ENCODE measurements around the gene STPG1. TPM values are rescaled to one million over a fixed set of nuclear protein-coding genes. Genes with fewer than 3 reads are reported as not detected.
A peak's percentile ranks its signal among the peaks of the same experiment; 100 is the strongest.

The STPG1 gene
- total RNA-seq, 2 experiments from 2014 or later = 1.8 to 2.4 TPM

- ChIA-PET POLR2A (interaction anchor here (8.9 kb wide), 1 partner anchor 94 kb away, joined by 205 read pairs; the partner anchor contains the start of gene RCAN3), CTCF (interaction anchor here (1.2 to 3.4 kb wide), 4 partner anchors 10 to 175 kb away, joined by 3 to 22 read pairs (median 6); no protein-coding TSS in a partner anchor)
- no peak for TF ChIP-seq CTCF (IDR thresholded peaks at IDR 0.05)
- H3K36me3 ChIP-seq (ENCODE audit: insufficient read depth, low read length) = no peaks in the 10 kb centered on the region
- Mint-ChIP-seq H3K36me3 (ENCODE audit: low read depth) (peaks cover 15% of the 10 kb centered on the region), H3K4me1 (ENCODE audit: low read depth) (peaks cover 51% of the 10 kb centered on the region), H3K27ac (no peak overlapping the region), H3K9me3 (peaks cover 2% of the 10 kb centered on the region), H3K27me3 (no peaks in the 10 kb centered on the region), H3K4me3 (peak overlapping the region; percentile 47)
- H3K27me3 ChIP-seq (ENCODE audit: control insufficient read depth in 1 of 2, insufficient read depth in 2 of 2, low read length in 2 of 2) = no peaks in the 10 kb centered on the region
- intact Hi-C loops (cut with DNase I, micrococcal nuclease) = no loop called here
- ATAC-seq (ENCODE audit: poor library complexity) (no peak), DNase-seq (no peak)
- no peak overlapping the region for H3K27ac ChIP-seq (ENCODE audit: low read depth in 1 of 2, low read length in 2 of 2)
- H3K4me3 ChIP-seq (ENCODE audit: low read length) = no peak overlapping the region
- H3K9me3 ChIP-seq (ENCODE audit: control insufficient read depth in 1 of 2, insufficient read depth in 1 of 2, low read length in 2 of 2) = no peaks in the 10 kb centered on the region
- H3K4me1 ChIP-seq (ENCODE audit: insufficient read depth, low read length) = peaks cover 32% of the 10 kb centered on the region
These were observed 1.6 kb downstream of the STPG1 start for GRCh38 chr1:24411963-24412362.

GRCh38 chr1:24410750-24411149, 2.8 kb downstream of the STPG1 start:
- no peak overlapping the region for H3K27ac Mint-ChIP-seq

GRCh38 chr1:24409535-24409934, 4.0 kb downstream of the STPG1 start:
- no peaks in the 10 kb centered on the region for H3K27me3 Mint-ChIP-seq
- intact Hi-C loops (cut with DNase I, micrococcal nuclease) = loop anchor here in 1 of 2 experiments (10.0 kb wide), 1 partner anchor 335 kb away; the partner anchor contains the start of gene CLIC4
- ChIA-PET CTCF (interaction anchor here (1.1 to 2.6 kb wide), 3 partner anchors 16 to 178 kb away, joined by 3 to 10 read pairs (median 6); no protein-coding TSS in a partner anchor), POLR2A (interaction anchor here (0.8 to 1.7 kb wide), 3 partner anchors 9 to 116 kb away, joined by 3 to 4 read pairs (median 3); no protein-coding TSS in a partner anchor)
- no peaks in the 10 kb centered on the region for H3K27me3 ChIP-seq (ENCODE audit: control insufficient read depth in 1 of 2, insufficient read depth in 2 of 2, low read length in 2 of 2)
- no peak for DNase-seq
- no peak overlapping the region for H3K27ac ChIP-seq (ENCODE audit: low read depth in 1 of 2, low read length in 2 of 2)
- H3K4me1 ChIP-seq (ENCODE audit: insufficient read depth, low read length) = peaks cover 14% of the 10 kb centered on the region
- H3K36me3 ChIP-seq (ENCODE audit: insufficient read depth, low read length) = no peaks in the 10 kb centered on the region
- H3K9me3 Mint-ChIP-seq = peaks cover 2% of the 10 kb centered on the region
- TF ChIP-seq CTCF (IDR thresholded peaks at IDR 0.05) = no peak
- no peaks in the 10 kb centered on the region for H3K36me3 Mint-ChIP-seq (ENCODE audit: low read depth)
- H3K9me3 ChIP-seq (ENCODE audit: control insufficient read depth in 1 of 2, insufficient read depth in 1 of 2, low read length in 2 of 2) = no peaks in the 10 kb centered on the region
- H3K4me3 Mint-ChIP-seq = no peak overlapping the region
- H3K4me3 ChIP-seq (ENCODE audit: low read length) = no peak overlapping the region
- H3K27ac Mint-ChIP-seq = no peak overlapping the region
- no peak for ATAC-seq (ENCODE audit: poor library complexity)
- H3K4me1 Mint-ChIP-seq (ENCODE audit: low read depth) = peaks cover 27% of the 10 kb centered on the region

More at GRCh38 chr1:24410750-24411149, 2.8 kb downstream of the STPG1 start:
- ChIA-PET CTCF (interaction anchor here (2.6 to 3.4 kb wide), 2 partner anchors 18 to 176 kb away, joined by 10 to 22 read pairs; no protein-coding TSS in a partner anchor), POLR2A (interaction anchor here (1.0 to 8.9 kb wide), 2 partner anchors 19 to 95 kb away, joined by 3 to 205 read pairs; partner anchors contain the start of gene RCAN3)
- intact Hi-C loops (cut with DNase I, micrococcal nuclease) = no loop called here
- no peaks in the 10 kb centered on the region for H3K36me3 ChIP-seq (ENCODE audit: insufficient read depth, low read length)
- peaks cover 3% of the 10 kb centered on the region for H3K36me3 Mint-ChIP-seq (ENCODE audit: low read depth)
- peaks cover 39% of the 10 kb centered on the region for H3K4me1 Mint-ChIP-seq (ENCODE audit: low read depth)
- no peaks in the 10 kb centered on the region for H3K27me3 Mint-ChIP-seq
- H3K9me3 Mint-ChIP-seq = peaks cover 2% of the 10 kb centered on the region
- H3K27ac ChIP-seq (ENCODE audit: low read depth in 1 of 2, low read length in 2 of 2) = no peak overlapping the region
- no peak overlapping the region for H3K4me3 Mint-ChIP-seq
- no peak overlapping the region for H3K4me3 ChIP-seq (ENCODE audit: low read length)
- DNase-seq (no peak), ATAC-seq (ENCODE audit: poor library complexity) (no peak)
- H3K9me3 ChIP-seq (ENCODE audit: control insufficient read depth in 1 of 2, insufficient read depth in 1 of 2, low read length in 2 of 2) = no peaks in the 10 kb centered on the region
- peaks cover 22% of the 10 kb centered on the region for H3K4me1 ChIP-seq (ENCODE audit: insufficient read depth, low read length)
- no peaks in the 10 kb centered on the region for H3K27me3 ChIP-seq (ENCODE audit: control insufficient read depth in 1 of 2, insufficient read depth in 2 of 2, low read length in 2 of 2)
- no peak for TF ChIP-seq CTCF (IDR thresholded peaks at IDR 0.05)
